Measurements from ENCODE around the gene ZNF583.

Gene ZNF583

DNA sequence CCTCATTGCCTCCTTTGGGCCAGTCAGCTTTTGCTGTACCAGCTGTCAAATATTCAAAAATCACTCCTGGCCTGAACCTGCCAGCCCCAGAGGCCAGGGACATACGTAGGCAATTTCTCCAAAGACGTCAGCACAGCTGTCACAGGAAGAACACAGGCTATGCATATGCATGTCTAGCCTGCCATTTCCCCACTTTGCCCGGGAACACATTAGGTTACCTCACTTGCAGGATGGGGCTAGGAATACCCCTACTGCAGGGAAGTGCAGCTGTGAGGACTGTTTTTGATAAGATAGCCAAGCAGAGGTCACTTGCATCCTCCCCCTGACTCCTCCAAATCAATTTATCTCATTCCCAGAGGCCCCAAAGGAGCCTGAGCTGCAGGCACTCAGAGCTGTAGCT is 70.2 kb downstream of the ZNF583 start:
- DNase-seq (ENCODE audit: low spot score), result no peak

DNA sequence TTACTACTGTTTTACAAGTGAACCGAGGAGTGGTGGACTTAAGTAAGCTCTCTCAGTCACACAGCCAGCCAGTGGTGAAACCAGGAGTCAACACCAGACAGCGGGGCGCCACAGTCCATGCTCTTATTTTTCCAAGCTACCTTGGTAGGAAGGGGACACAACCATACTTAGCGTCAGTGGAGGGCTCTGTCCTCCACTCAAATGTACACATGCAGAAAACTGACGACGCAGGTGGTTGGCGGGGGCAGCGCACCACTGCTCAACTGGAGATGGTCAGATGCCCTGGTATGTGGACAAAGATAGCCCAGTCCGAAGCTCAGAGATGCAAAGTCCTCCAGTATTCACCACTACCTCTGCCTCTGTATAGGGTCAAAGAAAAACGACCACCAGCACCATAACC is 72.0 kb downstream of the ZNF583 start:
- DNase-seq (ENCODE audit: low spot score), result no peak
